ENCODE data around the gene ACIN1.

The ACIN1 gene

DNA sequence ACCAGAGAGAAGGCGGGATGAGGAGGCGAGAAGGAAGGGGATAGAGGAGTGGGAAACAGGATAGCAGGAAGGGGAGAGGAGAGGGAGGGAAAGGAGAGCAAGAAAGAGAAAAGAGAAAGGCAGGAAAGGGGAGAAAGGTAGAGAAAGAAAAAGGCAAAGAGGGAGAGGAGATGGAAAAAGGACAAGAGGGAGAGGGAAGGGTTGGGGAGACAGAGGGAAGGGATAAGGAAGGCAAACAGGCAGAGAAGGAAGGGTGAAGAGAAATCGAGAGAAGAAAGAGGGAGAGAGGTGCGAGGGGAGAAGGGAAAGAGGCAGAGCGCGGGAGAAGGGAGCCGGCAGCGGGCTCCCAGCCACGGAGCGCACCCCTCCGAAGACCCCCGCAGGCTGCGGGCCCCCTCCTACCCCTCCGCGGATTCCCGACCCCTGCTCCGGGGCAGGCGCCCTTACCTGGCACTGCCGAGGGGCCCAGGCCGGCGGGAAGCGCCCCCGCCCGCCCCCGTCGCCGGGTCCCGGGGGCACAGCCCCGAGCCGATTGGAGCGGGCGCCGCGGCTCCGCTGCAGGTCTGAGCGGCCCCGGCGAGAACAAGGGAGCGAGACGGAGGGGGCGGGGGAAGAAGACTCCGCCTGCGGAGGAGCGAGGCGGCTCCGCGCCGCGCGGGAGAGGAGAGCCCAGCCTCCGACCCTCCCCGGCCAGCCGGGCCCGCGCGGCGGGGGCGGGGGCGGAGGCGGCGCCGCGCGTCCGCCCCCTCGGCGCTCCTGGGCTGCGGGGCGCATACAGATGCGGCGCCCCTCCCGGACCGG is 37.8 kb downstream of the ACIN1 start, which contains the start of gene CDH24:
CDH24 (minus strand) TSS at position 565 of the 801 bp plus-strand sequence. CDS start 1,787 bp downstream, outside the sequence.
- no peak for DNase-seq

DNA sequence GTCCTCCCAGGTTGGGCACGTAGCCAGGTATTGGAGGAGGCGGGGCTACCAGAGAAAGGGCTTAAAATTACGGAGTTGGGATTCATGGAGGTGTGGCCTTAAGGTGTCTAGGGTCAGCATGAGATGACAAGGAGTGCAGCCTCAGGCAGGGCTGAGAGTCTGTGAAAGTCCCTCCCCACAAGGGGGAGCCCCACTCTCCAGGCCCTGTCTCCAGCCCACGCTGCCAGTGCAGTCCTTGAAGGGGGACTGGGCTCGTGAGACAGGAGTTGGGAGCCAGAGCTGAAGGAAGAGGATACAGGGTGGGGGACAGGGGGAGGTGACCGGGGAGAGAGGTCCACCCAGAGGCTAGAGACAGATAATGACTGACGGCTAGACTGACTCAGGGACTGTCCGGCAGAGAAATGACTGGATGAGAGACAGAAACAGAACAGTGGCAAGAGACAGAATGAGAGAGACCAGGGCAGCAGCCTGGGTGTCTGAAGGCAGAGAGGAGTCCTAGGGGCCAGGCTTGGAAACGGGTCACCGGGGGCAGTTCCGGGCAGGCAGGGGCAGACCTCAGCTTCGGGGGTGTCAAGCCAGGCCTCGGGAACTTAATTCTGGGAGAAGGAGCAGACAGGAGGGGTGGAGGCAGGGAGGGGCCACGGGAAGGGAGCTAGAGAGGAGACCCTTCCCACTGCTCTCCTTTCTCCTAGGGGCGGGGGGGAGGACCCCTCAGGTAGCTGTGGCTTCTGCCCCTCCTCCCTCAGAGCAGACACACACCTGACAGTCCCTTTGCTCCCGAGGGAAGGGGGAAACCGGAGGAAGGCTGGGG is 38.6 kb downstream of the ACIN1 start:
- no peak for DNase-seq

DNA sequence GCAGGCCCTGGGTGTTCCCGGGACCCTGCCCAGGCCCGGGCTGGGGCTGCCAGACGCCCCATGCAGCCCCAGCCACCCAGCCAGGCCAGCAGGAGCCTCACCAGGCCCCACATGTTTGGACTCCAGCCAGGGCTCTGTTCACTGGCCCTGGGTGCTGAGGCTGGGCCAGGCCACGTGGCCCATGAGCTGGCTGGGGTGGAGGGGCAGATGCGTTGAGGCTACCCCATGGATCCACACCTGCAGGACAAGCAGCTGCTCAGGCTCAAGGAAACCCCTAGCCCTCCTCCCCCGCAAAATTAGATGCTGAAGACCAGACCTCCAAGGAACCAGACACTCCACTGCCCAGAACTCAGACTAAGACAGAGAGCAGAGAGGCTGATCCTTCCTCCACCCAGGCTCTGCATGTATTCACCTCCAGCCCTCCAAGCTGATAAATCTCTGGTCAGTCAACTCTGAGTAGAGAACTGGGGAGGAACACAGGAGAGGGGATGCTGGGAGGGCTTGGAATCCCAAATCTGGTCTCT is 39.3 kb downstream of the ACIN1 start:
- DNase-seq = no peak

DNA sequence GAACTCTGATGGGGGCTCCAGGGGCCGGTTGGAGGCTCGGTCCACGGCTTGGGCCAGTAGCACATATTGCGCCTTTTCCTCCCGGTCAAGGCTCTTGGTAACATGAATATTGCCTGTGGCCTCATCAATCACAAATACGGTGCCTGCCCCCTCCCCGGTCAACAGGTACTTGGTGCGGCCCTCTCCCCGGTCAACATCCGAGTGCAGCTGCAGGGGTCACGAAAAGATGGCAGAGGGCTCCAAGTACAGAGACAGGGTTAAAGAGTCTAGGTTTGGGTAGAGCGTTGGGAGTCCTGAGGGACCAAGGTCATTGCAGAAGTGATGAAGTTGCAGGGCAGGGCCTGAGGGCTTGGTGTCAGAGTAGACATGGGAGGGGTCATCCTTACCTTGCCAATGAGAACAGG is 39.8 kb downstream of the ACIN1 start:
- DNase-seq = no peak

DNA sequence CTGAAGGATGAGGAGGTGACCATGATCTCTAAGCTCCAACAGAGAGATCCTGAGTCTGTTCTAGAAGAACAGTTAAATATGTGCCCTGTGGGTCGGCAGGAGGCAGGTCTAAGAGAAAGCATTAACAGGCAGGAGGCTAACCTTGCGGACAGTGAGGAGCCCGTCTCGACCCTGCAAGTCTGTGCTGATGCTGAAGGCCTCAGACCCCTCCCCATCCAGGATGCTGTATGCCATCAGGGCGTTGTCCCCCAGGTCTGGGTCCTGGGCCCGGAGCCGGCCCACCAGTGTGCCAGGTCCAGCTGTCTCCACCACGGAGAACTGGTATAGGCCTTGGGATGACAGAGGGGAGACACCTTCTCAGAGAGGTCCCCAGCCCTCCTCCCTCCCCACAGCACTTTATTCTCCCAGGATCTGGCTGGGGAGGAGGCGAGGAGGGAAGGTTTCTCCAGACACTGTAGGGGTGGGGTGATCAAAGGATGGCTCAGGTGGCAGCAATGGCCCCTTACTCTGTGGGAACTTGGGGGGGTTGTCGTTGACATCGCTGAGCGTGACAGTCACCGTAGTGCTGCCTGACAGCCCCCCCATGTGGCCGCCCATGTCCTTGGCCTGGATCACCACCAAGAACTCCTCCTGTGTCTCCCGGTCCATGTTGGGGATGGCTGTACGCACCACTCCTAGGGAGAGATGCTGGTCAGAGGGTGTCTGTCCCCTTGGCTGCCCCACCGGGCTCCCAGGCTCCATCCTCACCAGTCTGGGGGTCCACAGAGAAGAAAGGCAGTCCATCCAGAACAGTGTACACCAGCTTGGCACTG is 40.7 kb downstream of the ACIN1 start:
- DNase-seq = no peak

DNA sequence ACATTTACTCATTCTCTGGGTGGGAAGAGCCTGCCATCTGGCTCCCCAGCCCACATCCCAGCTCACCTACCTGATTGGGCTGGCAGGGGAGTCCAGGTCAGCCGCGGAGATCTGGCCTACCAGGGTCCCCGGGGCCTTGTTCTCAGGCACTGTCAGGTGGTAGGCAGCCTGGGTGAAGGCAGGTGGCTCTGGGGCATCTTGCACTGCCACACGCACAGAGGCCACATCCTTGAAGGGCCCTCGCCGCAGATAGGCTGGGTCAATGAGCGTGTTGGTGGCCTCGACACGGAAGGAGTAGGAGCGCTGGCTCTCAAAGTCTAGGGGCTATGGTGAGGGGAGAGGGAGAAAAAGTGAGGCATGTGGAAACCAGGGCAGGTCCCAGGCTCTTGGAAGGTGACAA is 41.5 kb downstream of the ACIN1 start:
- no peak for DNase-seq

DNA sequence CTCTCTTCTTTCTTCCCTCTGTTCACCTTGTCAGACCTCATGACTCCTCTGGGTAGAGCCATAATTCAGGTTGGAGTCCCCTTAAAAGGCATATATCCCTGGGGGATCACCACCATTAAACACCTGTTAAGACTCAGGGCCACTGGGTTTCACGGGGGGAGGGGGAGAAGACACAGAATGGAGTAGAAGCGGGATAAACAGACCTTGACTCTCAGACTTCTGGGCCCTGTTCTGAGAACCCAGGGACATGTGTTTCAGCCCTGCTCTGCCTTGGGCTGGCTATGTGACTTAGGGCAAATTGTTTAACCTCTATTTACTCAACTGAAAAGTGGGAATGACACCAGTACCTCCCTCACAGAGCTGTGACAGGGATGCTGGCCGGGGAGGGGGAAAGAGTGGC is 42.3 kb downstream of the ACIN1 start:
- no peak for DNase-seq

DNA sequence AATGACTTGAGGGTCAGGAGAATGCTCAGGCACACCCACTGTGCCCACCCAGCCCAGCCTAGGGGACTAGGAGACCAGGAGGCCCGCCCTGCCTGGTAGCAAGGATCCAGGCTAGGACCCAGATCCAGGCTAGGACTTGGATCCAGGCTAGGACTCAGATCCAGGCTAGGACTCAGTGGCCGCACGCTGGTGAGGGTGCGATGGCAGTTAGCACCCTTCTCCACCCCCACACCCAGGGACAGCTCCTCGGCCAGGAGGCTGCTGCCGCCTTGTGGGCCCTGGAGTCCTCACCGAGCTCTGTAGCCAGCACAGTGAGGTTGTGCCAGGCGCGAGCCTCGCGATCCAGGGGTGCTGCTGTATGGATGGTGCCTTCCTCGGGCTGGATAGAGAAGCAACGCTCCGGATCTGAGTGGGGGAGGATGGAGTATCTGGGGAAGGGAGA is 42.7 kb downstream of the ACIN1 start:
- no peak for DNase-seq

DNA sequence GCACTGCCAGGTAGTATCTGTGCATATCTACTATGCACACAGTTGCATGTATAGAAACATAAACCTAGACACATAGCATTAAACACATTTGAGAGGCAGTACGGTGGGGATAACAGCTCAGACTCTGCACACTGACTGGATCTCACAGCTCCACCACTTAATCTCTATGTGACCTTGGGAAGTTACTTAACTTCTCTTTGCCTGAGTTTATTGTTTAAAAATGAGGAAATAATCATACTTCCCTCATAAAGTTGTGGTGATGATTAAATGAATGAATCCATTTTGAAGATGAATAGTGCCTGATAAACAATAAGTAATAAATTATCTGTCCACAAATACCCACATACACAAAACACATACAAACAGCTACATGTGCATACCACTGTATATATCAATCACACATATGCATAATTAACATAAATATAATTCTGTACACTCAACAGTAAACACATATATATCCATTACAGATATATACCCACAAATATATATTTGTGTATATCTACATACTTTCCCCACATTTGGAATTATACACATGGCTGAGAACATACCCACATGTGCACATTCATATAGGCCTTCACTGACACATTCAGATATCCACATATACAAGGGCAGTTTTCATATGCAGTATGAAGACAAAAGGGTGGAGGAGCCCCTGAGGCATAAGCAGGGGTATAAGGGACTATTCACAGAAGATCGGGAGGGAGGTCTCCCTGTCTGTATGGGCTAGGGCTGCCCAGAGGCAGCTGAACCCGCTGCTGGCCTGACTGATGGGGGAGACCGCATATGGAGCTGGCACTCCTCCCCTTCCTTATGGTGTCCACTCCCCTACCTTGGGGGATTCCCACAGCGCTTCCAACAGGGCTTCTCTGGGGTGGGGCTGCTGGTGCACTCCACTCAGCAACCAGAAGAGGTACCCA is 43.5 kb downstream of the ACIN1 start:
- no peak for DNase-seq

DNA sequence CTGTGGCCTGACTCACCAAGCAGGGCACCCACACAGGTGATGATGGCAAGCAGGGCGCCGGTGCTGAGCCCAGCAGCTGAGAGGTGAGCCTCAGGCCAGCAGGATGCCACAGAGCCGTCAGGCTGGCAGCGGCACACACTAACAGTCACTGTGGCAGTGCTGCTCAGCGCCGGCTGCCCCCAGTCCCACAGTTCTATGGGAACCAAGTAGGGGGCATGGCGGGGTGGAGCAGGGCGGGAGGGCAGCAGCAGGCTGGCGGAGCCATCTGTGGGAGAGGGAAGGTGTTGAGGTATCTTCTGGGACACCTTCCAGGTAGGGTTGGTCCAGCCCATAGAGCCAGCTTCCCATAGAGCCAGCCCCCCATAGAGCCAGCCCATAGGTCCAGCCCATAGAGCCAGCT is 45.9 kb downstream of the ACIN1 start:
- DNase-seq = no peak

DNA sequence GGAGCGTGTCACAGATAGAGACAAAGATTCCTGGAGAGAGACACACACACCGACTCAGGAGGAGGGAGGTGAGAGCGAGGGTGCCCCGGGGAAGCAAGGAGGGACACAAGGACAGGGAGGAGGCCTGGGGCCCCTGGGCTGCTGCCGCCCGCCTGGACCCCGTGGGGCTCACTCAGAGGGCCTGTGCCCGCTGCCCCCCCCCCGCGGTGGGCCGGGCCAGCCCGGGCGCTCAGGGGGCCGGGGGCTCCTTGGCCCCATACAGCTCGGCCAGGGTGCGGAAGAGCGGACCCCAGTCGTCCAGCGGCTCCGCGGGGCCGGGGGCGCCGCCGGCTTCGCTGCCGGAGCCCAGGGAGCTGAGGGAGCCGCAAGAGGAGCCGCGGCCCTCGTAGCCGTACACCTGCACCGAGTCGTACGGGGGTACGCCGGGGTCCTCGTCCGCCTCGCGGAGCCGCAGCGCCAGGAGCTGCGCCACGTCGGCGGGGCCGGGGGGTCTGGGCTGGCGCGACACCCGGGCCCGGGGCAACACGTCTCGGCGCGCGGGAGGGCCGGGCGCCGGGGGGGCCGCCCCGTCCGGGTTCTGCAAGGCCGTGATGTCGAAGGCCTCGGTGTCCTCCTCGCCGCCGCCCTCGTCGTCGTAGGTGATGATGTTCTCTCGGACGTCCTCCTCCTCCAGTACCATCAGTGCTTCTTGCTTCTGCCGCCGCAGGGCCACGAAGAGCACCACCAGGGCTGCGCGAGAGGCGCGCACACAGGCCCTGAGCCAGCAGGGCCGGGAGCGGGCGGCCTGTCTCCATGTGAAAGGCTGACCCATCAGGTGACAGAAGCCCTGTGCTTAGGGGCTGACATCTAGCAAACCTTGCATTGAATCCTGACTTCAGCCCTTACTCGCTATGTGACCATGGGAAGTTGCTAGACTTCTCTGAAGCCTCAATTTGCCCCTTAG is 46.9 kb downstream of the ACIN1 start:
- no peak for DNase-seq

DNA sequence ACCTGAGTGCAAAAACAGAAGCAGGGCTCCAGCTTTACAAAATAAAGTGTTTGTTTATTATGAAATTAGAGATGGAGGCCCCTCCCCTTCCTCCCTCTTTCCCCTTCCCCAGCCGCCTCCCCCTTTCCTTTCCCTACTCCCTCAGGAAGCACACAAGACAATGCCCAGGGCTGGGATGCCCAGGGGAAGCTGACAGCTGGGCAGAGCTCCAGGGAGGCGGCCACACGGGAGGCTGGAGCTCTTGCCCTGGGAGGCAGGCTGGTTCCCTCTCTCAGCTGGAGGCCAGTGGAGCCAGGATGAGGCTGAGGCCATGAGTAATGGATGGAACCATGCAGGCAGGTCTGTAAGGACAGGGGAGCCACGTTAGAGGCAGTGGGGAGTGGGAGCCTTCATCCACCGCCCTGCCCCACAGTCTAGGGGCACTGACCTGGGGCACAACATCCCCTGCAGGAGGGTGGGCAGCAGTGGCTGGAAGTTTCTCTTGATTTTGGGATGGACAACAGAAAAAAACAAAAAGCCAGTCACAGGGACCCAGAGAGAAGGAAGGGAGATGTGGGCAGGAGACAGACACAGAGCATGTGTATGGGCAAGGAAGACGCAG is 47.8 kb downstream of the ACIN1 start:
- no peak for DNase-seq

DNA sequence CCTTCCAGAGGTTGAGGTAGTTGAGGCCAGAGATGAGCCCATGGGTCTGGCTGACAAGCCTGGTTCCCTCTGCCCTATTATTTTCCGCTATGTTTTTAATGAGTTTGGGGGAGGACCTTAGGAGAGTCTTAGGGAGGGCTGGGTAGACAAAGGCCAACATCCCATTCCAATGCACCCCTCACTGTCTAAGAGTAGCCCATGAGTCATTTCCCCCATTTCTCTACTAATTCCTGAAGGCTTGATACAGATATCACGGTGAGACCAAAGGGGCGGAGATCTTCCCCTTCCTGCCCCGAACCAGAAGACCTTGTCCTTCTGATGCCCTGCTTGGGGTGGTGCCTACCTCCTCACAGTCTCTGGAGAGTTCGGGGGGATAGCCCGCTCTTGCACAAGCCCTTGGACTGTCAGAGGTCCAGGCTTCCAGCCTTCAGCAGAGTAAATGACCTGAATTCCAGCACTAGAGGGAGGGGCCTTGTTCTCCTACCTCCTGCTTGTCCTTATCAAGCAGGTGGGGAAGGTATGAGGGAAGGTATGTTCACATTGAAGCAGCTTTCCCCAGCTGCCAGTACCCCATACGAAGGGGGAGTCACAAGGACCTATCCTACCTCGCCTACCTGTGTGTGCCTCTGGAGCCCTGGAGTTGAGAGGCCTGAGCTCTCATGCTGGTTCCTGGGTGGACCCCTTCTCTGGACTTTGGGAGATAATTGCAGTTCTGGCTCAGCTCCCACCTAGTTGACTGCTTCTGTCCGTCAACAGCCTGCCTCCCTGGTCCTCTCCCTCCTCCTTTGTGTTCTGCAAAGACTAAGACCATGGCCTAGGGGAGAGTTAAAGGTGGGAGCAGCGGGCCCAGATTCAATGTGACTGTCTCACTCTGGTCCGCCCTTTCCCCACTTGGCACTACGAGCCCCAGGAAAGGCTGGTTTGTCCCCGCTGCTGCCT is 49.2 kb downstream of the ACIN1 start:
- no peak for DNase-seq

DNA sequence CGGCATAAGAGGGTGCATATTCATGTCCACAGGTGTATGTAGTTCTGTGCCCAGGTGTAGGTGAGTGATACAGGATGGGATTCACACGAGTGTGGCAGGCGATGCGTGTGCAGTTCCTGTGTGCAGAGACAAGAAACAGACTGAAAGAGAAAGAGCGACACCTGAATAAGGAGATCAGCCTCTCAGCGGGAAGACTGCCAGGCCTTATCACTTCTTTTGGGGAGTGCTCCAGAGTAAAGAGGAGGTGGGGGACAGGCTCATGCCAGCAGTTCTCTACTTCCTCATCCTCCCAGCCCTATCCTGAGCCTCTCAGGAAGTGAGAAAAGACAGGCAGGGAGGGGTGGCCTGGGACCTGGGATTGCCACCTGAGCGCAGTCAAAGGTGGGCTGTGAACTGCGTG is 50.1 kb downstream of the ACIN1 start:
- DNase-seq = no peak

DNA sequence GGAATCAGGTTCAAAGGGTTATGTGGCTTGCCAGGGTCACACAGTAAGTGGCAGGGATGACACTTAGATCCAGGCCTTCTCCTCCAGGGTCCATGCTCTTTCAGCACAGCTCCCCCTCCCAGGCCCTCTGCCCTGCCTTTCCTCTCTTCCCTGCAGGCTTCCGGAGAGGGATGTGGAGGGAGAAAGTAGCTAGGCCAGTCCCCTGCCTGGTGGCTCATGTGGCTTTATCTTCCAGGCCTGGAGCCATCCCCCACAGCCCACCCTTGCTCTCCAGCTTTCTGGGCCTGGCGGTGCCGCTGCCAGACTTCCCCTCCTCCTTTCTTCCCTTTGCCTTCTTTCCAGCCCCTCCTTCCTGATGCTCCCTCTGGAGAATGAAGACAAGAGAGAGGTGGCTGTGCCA is 51.2 kb downstream of the ACIN1 start:
- DNase-seq = no peak

DNA sequence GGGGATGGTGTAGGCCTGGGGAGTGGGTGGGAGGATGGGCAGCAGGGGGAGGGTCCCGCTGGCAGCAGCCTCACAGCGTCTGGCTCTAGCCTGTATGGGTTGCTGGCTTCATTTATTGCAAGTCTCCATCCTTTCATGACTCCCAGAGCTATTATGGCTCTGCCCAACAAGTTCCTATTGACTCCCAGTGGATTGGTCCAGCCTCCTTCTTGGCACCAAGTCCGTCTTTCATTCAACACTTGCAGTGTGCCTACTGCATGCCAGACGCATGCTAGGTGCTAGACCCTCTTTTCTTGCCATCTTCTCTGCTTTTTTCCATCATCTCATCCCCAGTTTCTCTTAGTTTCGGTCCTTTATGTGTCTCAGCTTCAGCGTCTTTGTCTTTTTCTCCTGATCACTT is 51.8 kb downstream of the ACIN1 start:
- no peak for DNase-seq

DNA sequence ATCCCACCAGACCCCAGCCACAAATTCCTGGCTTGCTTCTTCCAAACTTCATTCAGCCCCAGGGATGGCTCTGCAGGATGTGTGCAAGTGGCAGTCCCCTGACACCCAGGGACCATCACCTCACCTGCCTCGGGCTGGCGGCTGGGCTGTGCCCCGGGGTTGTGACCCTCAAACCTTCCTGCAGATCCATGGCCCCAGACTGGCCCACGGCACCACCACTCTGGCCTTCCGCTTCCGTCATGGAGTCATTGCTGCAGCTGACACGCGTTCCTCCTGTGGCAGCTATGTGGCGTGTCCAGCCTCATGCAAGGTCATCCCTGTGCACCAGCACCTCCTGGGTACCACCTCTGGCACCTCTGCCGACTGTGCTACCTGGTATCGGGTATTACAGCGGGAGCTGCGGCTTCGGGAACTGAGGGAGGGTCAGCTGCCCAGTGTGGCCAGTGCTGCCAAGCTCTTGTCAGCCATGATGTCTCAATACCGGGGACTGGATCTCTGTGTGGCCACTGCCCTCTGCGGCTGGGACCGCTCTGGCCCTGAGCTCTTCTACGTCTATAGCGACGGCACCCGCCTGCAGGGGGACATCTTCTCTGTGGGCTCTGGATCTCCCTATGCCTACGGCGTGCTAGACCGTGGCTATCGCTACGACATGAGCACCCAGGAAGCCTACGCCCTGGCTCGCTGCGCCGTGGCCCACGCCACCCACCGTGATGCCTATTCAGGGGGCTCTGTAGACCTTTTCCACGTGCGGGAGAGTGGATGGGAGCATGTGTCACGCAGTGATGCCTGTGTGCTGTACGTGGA is 52.6 kb downstream of the ACIN1 start, which contains the start of gene PSMB11:
PSMB11 (plus strand) TSS at position 51 of the 804 bp plus-strand sequence; CDS start at position 65, 14 bp downstream.
- no peak for DNase-seq

DNA sequence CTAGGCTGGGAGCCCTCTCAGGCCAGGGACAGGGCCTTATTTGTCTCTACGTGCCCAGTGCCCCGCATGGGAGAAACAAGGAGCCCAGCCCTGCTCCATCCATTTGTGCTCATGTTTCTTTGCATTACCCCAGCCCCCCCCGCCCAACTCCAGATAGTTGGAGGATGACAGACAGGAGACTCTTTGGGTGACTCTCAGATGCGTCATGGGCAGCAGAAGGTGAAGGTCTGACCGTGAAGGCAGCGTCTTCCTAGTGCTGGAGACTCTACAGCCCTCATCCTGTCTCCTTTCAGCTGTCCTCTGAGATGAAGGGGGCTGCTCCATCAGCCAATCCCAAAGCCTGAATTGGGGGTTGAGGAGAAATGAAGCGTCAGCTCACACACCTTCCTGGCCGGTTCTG is 53.2 kb downstream of the ACIN1 start:
- no peak for DNase-seq
